GM19455 (cell line): Measurements from ENCODE around the gene SEMA6B.

Experiments used
- ATAC-seq: cut with Tn5 transposase; IDR thresholded peaks from one replicate; pipeline ENCODE4 v1.9.1; 2021; ENCODE audit not compliant: unreplicated experiment

The SEMA6B gene

GRCh38 chr19:4588291-4588761, 28.8 kb upstream of the SEMA6B start:
- ATAC-seq = no peak

DNA sequence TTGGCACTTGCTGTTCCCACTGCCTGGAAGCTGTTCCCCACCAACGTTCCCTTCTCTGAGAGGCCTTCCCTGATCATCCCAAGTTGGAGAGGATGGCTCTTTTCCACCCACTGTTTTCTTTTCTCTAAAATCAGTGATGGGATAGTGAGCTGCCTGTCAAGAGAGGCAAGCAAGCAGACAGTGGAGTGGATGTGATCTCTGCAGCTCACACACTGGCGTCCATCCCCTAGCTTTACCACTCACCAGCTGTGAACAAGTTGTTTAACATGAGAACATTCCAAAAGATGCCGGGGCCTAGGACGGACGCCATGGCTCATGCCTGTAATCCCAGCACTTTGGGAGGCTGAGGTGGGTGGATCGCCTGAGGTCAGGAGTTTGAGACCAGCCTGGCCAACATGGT, 28.0 kb upstream of the SEMA6B start:
- ATAC-seq = no peak

DNA sequence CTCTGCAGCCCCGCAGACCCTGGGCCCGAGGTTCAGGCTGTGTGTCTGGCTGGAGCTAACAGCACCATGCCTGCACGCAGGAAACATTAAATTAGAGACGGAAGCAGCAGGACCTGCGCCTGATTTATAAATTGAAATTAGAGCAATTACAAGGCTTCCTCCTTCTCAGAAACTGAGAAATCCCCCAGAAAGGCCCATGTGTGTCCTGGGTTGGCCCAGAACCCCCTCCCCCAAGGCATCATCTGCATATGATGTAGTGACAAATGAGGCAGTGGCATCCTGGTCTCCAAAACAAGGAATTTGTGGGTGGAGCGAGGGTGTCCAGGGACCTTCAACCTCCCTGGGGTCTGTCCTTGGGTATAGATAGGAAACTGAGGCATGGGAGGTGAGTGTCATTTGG, 27.2 kb upstream of the SEMA6B start:
- ATAC-seq = no peak

- no peak for ATAC-seq
These were observed 26.8 kb upstream of the SEMA6B start for GRCh38 chr19:4586245-4586644.

- no peak for ATAC-seq
These were observed 26.1 kb upstream of the SEMA6B start for GRCh38 chr19:4585556-4585955.

GRCh38 chr19:4584670-4585460, 25.4 kb upstream of the SEMA6B start:
- no peak for ATAC-seq

- no peak for ATAC-seq
These were observed 24.6 kb upstream of the SEMA6B start for GRCh38 chr19:4583961-4584669.

DNA sequence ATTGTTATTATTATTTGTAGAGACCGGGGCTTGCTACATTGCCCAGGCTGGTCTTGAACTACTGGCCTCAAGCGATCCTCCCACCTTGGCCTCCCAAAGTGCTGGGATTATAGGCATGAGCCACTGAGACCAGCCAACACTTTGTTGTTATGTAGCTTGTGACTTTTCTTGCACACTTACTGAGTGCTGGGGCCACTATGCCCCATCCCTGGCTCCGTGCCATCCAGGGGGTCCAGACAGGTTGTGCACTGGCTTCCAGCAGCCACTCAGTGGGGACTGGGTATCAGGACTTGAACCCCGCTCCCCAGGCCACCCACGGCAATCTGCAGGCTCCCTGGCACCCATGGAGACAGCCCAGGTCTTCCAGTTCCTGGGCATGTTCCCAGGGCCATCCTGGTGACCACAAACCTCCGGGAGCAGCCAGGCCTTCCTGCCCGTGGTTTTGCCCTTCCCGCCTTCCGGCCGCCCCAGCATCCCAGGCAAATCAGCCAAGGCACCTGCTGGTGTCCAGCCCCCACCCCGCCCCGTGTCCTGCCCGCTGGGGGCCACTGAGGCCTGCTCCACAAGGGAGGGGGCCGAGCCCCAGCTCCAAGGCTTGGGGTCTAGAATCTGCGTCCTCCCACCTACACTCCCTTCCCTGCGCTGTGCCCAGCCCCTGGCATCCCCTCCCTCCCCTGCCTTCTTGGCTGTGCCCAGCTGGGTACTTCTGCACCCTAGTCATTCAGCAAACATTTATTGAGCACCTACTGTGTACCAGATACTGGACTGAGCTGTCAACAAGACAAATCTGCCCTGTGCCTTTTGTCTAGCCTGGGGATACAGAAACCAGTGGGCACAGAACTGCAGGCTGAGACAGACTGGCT, 23.7 kb upstream of the SEMA6B start:
- no peak for ATAC-seq

DNA sequence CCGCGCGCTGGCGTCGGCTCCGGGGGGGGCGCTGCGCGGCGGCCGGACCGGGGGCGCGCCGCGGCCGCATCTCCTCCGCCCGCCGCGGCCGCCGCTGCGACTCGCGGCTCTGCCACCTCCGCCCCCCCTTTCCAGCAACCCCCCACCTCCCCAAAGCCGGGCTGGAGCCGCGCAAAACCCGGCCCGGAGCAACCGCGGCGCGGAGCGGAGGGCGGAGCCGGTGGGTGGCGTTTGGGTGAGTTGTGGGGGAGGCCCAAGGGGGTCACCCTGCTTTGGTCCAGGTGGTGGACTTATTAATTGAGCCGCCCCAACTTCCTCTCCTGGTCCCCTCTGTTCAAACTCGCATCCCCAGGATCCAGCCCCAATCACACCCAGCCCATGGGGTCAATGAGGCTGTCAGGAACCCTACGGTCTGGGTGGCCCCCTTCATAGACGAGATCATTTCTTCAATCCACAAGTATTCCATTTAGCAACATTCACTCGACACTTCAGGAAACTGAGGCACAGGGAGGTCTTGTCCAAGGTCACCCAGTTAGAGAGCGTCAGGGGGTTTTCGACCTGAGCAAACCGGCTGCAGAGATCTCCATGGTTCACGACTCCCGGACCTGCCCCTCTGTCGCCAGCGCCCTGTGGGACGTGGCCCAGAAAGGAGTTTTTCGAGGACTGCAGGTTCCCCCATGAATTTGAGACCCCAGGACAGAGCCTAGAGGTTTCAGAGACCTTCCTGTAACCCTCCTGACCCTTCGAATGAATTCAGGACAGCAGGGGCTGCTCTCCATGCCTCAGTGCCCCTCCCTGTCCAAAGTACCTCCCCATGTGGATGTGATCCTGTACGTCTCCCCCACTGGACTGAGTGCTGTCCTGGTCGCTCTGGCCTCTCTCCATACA, 22.4 kb upstream of the SEMA6B start:
- ATAC-seq = no peak

DNA sequence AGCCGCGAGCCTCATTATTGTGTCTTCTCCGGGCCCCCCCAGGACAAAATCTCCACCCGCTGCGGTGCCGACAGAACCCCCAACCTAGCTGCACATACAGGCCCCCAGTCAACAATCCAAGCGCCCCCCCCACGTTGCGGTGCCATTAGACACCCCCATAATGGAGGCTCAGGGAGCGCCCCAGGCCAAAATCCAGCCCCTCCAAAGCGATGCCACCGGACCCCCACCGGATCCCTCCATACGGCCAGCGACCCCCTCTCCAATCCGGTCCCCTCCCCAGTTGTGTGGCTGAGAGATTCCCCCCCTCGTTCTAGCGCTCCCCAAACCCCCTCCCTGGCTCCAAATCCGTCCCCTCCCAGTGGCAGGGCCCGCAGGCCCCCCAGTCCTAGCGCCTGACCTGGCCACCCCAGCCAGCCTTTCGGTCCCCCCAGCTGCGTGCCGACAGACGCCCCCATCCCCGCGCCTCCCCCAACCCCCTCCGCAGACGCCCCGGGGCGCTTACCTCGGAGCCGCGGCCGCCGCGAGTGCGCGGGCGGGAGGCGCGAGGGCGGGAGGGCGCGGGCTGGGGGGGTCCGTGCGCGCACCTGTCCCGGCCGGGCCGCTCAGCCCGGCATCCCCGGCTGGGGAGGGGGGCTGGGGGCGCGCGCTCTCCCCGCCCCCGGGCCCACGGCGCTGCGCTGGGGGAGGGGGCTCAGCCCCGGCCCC, 21.6 kb upstream of the SEMA6B start:
- ATAC-seq = no peak

DNA sequence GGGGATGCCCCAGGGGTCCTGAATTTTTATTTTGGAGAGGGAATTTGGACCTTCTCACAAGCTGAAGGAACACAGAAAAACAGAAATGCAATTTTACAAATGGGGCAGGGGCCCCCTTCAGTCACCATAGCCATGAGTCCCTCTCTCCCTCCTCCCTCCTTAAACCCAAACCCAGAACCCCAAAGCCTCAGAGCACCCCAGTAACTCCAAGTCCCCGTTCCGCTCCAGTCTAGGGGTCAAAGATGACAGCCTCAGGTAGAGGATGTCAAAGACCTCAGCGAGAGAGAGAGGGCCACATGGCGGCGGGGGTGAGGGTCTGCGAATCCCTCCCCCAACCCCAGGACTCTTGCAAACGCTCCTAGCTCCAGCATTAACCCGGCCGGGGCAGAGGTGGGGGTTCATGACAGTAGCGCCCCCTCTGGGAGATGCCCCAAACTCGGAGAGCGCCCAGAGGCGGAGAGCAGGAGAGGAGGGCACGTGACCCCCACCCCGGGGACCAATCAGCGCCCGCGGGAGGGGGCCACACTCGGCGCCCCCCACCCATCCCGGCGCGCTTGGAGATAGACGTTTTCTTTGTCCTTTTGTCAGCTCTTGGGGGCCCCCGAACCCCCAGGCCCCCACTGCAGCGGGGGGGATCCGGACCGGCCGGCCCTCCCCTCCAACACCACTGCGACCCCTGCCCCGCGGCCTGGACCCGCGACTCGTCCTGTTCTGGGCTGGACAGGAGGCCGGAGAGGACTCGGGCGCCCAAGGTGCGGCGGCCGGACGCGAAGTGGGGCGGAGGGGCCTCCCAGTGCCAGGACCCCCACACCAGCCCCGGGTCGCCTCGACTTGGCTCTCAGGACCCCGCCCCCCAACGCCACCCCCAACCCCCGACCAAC, 20.8 kb upstream of the SEMA6B start:
- no peak for ATAC-seq

DNA sequence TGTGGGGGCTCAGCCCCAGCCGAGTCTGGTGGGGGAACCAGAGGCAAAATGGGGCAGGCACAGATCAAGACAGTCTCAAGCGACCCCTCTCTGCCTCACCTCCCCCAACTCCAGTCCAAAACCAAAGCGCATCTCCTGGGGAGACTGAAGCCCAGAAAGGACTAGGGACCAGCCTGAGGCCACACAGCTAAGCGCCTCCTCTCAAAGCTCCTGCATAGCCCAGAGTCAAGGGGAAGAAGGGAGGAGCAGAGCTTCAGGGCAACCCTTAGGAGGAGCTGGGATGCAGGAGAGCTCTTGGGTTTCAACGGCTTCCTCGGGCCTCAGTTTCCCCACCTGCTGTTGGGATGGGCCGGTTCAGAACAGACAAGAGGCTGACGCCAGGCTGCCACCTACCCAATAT, 19.9 kb upstream of the SEMA6B start:
- no peak for ATAC-seq

DNA sequence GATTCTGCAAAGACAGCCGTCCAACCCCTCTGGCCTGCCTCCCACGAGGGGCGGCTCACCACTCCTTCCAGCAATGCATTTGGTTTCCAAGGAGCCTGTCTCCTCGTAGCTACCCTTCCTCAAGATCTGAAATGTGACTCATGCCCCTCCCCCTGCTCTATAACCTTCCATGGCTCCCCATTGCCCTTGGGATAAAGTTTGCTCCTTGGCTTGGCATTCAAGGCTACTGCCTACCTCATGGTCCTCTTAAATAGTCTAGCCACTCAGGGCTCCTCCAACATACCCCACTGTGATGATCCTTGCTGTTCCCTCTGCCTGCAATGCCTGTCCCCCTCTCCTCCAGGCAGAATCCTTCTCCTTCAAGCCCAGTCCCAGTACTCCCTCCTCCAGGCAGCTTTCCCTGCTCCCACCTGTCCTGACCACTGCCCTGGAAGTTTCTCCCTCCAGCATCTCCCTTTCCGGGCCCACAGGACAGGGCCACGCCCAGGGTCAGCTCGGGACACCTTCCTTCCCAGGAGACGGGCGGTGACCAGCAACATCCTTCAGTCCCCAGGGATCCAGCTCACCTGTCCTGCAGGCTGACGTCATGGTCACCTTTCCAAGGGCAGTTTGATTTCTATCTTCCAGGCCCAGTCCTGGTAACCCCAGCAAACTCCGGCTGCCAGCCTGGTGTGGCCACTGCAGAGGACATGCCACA, 19.2 kb upstream of the SEMA6B start:
- no peak for ATAC-seq

DNA sequence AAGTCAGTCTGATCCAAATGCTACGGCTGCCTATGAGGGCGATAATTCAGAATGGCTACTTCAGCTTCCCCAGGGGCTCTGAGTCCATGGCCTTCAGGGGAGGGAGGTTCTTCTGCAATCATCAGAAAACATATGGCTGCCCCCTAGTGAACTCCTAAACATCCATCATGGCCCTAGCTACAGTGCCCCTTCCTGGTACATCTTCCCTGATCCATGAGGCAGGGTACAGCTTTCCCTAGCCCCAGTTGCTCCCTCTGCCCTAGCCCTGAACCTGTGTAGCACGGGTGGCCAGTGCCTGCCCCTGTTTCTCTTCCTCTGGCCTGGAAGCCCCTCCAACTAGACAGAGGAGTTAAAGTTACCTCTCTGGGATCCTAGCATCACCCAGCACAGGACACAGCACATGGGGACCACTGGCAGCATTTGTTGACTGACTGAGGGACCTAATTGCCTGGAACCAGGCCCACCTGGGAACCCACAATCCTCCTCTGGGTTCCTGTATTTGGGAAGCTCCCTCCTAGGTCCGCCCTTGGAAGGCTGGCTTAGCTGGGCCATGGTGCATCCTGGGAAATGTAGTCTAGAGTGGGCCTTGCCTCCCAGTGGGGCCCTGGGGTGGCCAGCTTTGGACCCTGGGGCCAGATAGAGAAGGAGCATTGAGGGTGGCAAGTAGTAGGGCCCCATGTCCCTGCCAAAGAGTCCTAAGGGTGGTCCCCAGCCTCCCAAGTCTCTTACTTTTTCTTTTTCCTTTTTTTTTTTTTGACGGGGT, 17.7 kb upstream of the SEMA6B start:
- no peak for ATAC-seq

DNA sequence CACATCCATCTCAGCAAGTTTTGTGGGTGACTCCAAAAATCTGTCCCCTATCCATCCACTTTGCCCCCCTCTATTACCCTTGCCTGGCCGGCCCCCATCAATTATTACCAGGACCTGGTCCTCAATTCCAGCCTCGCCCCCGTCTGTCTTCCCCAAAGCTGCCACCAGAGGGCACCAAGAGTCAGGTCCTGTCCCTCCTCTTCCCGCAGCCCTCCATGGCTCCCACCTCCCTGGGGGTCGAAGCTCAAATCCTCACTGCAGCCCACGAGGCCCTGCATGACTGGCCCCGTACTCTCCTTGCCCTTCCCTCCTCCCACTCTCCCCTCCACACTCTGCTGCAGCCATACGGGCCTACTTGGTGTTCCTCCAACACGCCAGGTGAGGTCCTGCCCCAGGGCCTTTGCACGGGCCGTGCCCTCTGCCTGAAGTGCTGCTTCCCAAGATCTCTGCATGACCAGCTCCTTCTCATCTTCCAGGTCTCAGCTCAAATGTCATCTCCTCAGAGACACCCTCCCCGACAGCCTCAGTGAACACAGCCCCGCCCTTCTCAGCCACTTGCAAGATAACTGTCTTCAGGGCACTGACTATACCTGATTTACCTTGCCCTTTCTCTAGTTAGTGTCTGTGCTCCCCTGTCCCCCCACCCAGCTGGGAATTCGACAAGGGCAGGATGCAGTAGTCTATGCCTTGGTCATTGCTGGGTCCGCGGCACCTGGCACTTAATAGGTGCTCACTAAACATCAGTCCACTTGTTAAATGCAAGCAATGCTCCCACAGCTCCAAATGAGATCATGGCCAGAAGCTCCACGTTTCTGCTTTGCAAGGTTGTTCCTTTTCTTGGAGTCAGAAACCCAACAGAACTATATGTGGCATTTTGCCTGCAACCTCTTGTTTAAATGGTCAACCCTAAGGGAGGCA, 16.8 kb upstream of the SEMA6B start:
- ATAC-seq = no peak

DNA sequence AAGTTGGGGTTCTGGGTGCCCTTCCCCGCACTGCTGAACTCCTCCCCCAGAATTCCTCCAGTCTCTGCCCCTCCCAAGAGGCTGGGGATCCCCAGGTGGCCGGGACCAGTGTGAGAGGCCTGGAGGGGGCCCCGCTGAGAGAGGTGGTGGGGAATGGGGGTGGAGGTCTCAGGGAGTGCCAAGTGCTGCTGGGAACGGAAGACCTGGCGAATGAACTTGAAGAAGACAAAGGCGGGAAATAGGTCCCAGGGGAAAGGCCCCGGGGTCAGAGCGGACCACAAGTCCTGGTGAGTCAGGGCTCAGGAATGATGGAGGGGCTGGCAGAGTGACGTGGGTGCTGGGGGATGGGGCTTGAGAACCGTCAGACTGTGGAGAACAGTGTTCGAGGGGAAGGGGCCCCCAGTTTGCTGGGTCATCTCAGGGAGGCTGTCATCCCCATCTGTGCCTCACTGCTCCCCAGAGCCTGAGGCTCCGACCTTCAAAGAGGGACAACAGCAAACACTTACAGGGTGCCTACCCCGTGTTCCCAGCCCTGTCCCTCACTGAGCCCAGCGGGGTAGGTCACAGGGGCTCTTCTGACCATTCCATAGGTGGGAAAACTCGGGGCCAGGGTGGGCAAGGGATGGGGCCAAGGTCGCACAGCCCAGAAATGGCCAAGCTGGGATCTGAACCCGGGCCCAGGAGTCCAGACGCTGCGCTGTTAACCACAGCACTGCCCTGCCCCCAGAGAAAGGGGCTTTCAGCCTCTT, 16.0 kb upstream of the SEMA6B start:
- no peak for ATAC-seq
